Ovary (tissue), 3 donors: ENCODE data around the gene TM9SF4.

Experiments
- EP300 ChIP-seq: sonication (generic); formaldehyde crosslinking; IDR thresholded peaks from one replicate; pipeline ENCODE4 v1.6.1; 2017; ENCODE audit warnings: antibody characterized with exemption
- POLR2A ChIP-seq: fragments of 450-650 bp; IDR thresholded peaks from one replicate; pipeline ENCODE4 v1.6.1; 2017; ENCODE audit warnings: antibody characterized with exemption, mild to moderate bottlenecking, moderate library complexity
- TF ChIP-seq, protein P1 (sequence below), 3 donors: fragments of 450-650 bp in 2 of 3; fragments of 200-600 bp in 1 of 3; IDR thresholded peaks; one replicate each; pipeline versions ENCODE4 v1.5.1 to v1.8.0; 2016 to 2022; ENCODE audit warnings: antibody characterized with exemption in 3 of 3, mild to moderate bottlenecking in 1 of 3
- donor health status: DM: no; HTN: no; CAD: no.

DNA sequence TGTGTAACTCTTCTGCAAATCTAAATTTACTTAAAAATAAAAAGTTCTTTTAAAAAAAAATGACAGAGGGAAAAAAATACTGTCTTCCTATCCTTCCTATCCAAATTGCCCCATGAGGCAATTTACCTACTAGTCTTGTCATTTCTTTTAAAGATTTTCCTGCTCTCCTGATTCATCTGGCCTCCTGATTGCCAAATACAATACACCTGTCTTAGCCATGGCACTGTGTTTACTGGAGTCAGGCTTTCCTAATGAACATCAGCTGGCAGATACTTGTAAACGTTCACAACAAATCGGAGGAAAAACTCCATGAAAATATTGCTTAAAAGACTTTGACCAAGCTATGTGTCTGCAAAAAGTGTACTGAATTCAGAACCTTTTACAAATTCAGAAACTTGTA lies 21.5 kb downstream of the TM9SF4 start:
- TF ChIP-seq, protein P1, sequence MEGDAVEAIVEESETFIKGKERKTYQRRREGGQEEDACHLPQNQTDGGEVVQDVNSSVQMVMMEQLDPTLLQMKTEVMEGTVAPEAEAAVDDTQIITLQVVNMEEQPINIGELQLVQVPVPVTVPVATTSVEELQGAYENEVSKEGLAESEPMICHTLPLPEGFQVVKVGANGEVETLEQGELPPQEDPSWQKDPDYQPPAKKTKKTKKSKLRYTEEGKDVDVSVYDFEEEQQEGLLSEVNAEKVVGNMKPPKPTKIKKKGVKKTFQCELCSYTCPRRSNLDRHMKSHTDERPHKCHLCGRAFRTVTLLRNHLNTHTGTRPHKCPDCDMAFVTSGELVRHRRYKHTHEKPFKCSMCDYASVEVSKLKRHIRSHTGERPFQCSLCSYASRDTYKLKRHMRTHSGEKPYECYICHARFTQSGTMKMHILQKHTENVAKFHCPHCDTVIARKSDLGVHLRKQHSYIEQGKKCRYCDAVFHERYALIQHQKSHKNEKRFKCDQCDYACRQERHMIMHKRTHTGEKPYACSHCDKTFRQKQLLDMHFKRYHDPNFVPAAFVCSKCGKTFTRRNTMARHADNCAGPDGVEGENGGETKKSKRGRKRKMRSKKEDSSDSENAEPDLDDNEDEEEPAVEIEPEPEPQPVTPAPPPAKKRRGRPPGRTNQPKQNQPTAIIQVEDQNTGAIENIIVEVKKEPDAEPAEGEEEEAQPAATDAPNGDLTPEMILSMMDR (IDR thresholded peaks at IDR 0.05), result no peak
- TF ChIP-seq POLR2A (no peak), EP300 (no peak)
